ENCODE results near the gene NOXO1. TPM values are rescaled to one million over a fixed set of nuclear protein-coding genes. Genes with fewer than 3 reads are reported as not detected.

Gene NOXO1
- polyA plus RNA-seq, 1 donor from 2014 or later = 8.5 TPM

DNA sequence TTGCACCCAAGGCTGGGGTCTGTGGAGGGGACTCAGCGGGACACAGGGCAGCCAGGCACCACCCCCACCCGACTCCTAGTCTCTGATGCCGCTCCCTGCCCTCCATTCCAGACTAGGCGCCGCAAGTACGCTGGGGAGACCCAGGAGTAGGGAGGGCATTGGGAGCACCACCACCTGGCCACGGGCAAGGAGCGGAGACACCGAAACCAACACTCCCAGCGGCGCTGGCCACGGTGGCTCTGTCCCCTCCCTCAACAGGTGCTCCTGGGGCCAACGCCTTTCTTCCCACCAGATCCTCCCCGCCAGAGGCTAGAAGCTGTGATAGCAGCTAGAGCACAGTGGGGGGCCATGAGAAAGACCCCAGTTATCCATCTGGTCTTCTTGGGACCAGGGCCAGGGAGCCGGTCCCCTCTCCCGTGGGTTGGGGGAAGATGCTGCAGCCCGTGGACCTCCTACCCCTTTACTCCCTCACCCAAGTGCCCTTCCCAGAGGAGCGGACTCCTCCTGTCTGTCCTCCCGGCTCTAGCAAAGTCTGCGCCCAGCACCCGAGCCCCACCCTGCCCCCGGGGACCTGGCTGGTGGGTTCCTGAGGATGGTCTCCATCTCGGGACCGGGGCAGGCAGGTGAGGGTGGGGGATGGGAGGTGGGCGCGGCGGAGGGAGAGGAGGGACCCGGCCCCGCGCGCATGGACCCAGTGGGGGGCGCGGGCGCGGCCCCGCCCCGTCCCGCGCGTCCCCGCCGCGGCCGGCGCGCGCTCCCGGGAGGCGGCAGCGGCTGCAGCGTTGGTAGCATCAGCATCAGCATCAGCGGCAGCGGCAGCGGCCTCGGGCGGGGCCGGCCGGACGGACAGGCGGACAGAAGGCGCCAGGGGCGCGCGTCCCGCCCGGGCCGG is 8.2 kb upstream of the NOXO1 start, which contains the start of gene SYNGR3:
Gene SYNGR3, plus strand, starts transcription at position 762 of the 892 bp plus-strand sequence. CDS start 133 bp downstream, outside the sequence.
- Histone ChIP-seq H2AFZ (ENCODE audit: low read depth, low read length) (peak within 1 kb of the TSS; percentile 33), H3K27me3 (ENCODE audit: insufficient read depth, low read depth, low read length) (peaks cover 21% of the 10 kb centered on the region)

DNA sequence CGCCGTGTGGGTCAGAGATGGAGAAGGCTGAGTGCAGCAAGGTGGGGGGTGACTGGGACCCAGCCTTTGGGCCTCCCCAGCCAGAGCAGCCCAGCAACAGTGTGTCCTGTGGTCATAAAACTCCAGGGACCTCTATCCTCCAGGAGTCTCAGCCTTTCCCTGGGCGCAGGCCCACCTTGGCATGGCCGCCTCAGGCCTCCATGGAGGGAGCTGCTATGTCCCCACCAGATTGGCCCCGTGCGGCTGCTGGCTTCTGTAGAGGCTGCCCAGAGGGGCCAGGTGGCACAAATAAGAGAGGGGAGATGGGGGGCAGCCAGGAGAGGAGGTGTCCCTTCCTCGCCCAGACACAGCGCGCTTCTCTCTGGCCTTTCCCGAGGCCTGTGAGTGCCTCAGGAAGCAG is 5.9 kb upstream of the NOXO1 start:
- Histone ChIP-seq H3K27ac (ENCODE audit: low read length) (no peak overlapping the region), H3K9ac (ENCODE audit: low read length) (no peak overlapping the region), H3F3A (ENCODE audit: insufficient read depth, low read length, poor library complexity, severe bottlenecking) (no peaks in the 10 kb centered on the region), H3K9me3 (ENCODE audit: low read length) (no peaks in the 10 kb centered on the region), H3K27me3 (ENCODE audit: insufficient read depth, low read depth, low read length) (peaks cover 21% of the 10 kb centered on the region), H2AFZ (ENCODE audit: low read depth, low read length) (no peak overlapping the region), H3K4me3 (ENCODE audit: low read length) (no peak overlapping the region), H3K4me2 (ENCODE audit: low read length) (no peak overlapping the region), H3K9me2 (ENCODE audit: insufficient read depth, low read length) (no peaks in the 10 kb centered on the region), H3K36me3 (ENCODE audit: insufficient read depth, low read length) (no peaks in the 10 kb centered on the region), H4K20me1 (ENCODE audit: insufficient read depth) (no peaks in the 10 kb centered on the region), H3K79me2 (replicated peaks; ENCODE audit: insufficient read depth, low read length) (no peaks in the 10 kb centered on the region)
- TF ChIP-seq RAD21 (conservative IDR thresholded peaks at IDR 0.05) (no peak), MXI1 (conservative IDR thresholded peaks at IDR 0.05; ENCODE audit: poor library complexity, severe bottlenecking) (no peak), POLR2AphosphoS5 (IDR thresholded peaks at IDR 0.05) (no peak), SMC3 (conservative IDR thresholded peaks at IDR 0.05; ENCODE audit: poor library complexity) (no peak)

More for the DNA sequence above, 8.2 kb upstream of the NOXO1 start, which contains the start of gene SYNGR3:
- Histone ChIP-seq H3K4me2 (ENCODE audit: low read length) (peak within 1 kb of the TSS; percentile 78), H3K9me2 (ENCODE audit: insufficient read depth, low read length) (no peaks in the 10 kb centered on the region), H3K9ac (ENCODE audit: low read length) (peak within 1 kb of the TSS; percentile 80), H4K20me1 (ENCODE audit: insufficient read depth) (no peaks in the 10 kb centered on the region), H3K79me2 (replicated peaks; ENCODE audit: insufficient read depth, low read length) (no peaks in the 10 kb centered on the region), H3F3A (ENCODE audit: insufficient read depth, low read length, poor library complexity, severe bottlenecking) (no peaks in the 10 kb centered on the region), H3K4me3 (ENCODE audit: low read length) (peak within 1 kb of the TSS; percentile 88), H3K9me3 (ENCODE audit: low read length) (no peaks in the 10 kb centered on the region), H3K36me3 (ENCODE audit: insufficient read depth, low read length) (no peaks in the 10 kb centered on the region), H3K27ac (ENCODE audit: low read length) (no peak within 1 kb of the TSS)
- TF ChIP-seq SMC3 (conservative IDR thresholded peaks at IDR 0.05; ENCODE audit: poor library complexity) (no peak), POLR2AphosphoS5 (IDR thresholded peaks at IDR 0.05) (peak; percentile 81)

DNA sequence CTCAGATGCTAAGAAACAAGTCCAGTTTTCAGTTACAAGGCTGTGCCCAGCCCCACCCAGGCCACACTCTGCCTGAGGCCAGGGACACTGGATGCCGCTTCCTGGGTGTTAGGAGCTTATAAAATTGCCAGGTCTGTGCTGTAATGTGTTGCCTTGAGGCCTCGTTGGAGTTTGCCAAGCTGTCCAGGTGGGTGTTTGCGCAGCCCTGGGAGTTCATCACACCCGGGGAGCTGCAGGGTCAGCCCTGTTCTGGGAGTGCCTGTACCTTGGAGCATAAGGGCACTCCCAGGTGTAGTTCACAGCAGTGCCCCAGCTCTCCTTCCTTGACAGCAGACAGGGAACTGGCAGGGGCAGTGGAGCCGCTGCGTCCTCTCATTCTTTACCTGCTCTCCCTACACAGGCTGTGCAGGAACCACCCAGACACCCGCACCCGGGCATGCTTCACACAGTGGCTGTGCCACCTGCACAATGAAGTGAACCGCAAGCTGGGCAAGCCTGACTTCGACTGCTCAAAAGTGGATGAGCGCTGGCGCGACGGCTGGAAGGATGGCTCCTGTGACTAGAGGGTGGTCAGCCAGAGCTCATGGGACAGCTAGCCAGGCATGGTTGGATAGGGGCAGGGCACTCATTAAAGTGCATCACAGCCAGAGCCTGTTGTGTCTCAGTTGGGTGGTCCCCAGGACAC is 4.3 kb upstream of the NOXO1 start:
- H3F3A ChIP-seq (ENCODE audit: insufficient read depth, low read length, poor library complexity, severe bottlenecking) = no peaks in the 10 kb centered on the region
- H3K27me3 ChIP-seq (ENCODE audit: insufficient read depth, low read depth, low read length) = peaks cover 16% of the 10 kb centered on the region
- H3K9me2 ChIP-seq (ENCODE audit: insufficient read depth, low read length) = no peaks in the 10 kb centered on the region
- peak overlapping the region; percentile 94 for H3K9ac ChIP-seq (ENCODE audit: low read length)
- no peaks in the 10 kb centered on the region for H4K20me1 ChIP-seq (ENCODE audit: insufficient read depth)
- H3K9me3 ChIP-seq (ENCODE audit: low read length) = no peaks in the 10 kb centered on the region
- peak overlapping the region; percentile 97 for H3K4me2 ChIP-seq (ENCODE audit: low read length)
- H3K36me3 ChIP-seq (ENCODE audit: insufficient read depth, low read length) = no peaks in the 10 kb centered on the region
- peak overlapping the region; percentile 99 for H3K4me3 ChIP-seq (ENCODE audit: low read length)
- H2AFZ ChIP-seq (ENCODE audit: low read depth, low read length) = no peak overlapping the region
- TF ChIP-seq, protein P1, sequence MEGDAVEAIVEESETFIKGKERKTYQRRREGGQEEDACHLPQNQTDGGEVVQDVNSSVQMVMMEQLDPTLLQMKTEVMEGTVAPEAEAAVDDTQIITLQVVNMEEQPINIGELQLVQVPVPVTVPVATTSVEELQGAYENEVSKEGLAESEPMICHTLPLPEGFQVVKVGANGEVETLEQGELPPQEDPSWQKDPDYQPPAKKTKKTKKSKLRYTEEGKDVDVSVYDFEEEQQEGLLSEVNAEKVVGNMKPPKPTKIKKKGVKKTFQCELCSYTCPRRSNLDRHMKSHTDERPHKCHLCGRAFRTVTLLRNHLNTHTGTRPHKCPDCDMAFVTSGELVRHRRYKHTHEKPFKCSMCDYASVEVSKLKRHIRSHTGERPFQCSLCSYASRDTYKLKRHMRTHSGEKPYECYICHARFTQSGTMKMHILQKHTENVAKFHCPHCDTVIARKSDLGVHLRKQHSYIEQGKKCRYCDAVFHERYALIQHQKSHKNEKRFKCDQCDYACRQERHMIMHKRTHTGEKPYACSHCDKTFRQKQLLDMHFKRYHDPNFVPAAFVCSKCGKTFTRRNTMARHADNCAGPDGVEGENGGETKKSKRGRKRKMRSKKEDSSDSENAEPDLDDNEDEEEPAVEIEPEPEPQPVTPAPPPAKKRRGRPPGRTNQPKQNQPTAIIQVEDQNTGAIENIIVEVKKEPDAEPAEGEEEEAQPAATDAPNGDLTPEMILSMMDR (IDR thresholded peaks at IDR 0.05; ENCODE audit: poor library complexity, severe bottlenecking) = no peak
- TF ChIP-seq POLR2AphosphoS5 (IDR thresholded peaks at IDR 0.05) (no peak), SMC3 (conservative IDR thresholded peaks at IDR 0.05; ENCODE audit: poor library complexity) (no peak), TAF1 (IDR thresholded peaks at IDR 0.05; ENCODE audit: low read depth) (no peak), EZH2 (IDR thresholded peaks at IDR 0.05; ENCODE audit: borderline replicate concordance, insufficient read depth, low read length, poor library complexity, severe bottlenecking) (no peak), EP300 (conservative IDR thresholded peaks at IDR 0.05; ENCODE audit: poor library complexity, severe bottlenecking) (no peak), MXI1 (conservative IDR thresholded peaks at IDR 0.05; ENCODE audit: poor library complexity, severe bottlenecking) (no peak), RAD21 (conservative IDR thresholded peaks at IDR 0.05) (no peak)
- TF ChIP-seq, protein P2, sequence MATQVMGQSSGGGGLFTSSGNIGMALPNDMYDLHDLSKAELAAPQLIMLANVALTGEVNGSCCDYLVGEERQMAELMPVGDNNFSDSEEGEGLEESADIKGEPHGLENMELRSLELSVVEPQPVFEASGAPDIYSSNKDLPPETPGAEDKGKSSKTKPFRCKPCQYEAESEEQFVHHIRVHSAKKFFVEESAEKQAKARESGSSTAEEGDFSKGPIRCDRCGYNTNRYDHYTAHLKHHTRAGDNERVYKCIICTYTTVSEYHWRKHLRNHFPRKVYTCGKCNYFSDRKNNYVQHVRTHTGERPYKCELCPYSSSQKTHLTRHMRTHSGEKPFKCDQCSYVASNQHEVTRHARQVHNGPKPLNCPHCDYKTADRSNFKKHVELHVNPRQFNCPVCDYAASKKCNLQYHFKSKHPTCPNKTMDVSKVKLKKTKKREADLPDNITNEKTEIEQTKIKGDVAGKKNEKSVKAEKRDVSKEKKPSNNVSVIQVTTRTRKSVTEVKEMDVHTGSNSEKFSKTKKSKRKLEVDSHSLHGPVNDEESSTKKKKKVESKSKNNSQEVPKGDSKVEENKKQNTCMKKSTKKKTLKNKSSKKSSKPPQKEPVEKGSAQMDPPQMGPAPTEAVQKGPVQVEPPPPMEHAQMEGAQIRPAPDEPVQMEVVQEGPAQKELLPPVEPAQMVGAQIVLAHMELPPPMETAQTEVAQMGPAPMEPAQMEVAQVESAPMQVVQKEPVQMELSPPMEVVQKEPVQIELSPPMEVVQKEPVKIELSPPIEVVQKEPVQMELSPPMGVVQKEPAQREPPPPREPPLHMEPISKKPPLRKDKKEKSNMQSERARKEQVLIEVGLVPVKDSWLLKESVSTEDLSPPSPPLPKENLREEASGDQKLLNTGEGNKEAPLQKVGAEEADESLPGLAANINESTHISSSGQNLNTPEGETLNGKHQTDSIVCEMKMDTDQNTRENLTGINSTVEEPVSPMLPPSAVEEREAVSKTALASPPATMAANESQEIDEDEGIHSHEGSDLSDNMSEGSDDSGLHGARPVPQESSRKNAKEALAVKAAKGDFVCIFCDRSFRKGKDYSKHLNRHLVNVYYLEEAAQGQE (IDR thresholded peaks at IDR 0.05; ENCODE audit: borderline replicate concordance) = no peak
- H3K79me2 ChIP-seq (replicated peaks; ENCODE audit: insufficient read depth, low read length) = no peaks in the 10 kb centered on the region
- H3K27ac ChIP-seq (ENCODE audit: low read length) = no peak overlapping the region

Measured in neural cell (in vitro differentiated cells).